Stimulated activated naive CD8-positive, alpha-beta T cell treated with anti-CD3 and anti-CD28 coated beads, Interleukin-15, Interleukin-2, amounts not matched to agents 100 ng/mL and 50 ng/mL, for 24 hours (primary cell): ENCODE results near the gene PADI3.

Source experiments
- H3K27ac Mint-ChIP-seq: one replicate; pipeline ENCODE4 v1.8.0; 2021; ENCODE audit warnings: mild to moderate bottlenecking, mixed read lengths
- H3K27me3 Mint-ChIP-seq: one replicate; pipeline ENCODE4 v1.8.0; 2021; ENCODE audit warnings: mixed read lengths
- H3K36me3 Mint-ChIP-seq: one replicate; pipeline ENCODE4 v1.8.0; 2021; ENCODE audit warnings: low read depth, mixed read lengths
- H3K4me1 Mint-ChIP-seq: one replicate; pipeline ENCODE4 v1.8.0; 2021; ENCODE audit warnings: low read depth, mixed read lengths
- H3K4me3 Mint-ChIP-seq: one replicate; pipeline ENCODE4 v1.8.0; 2021; ENCODE audit warnings: mild to moderate bottlenecking, mixed read lengths
- H3K9me3 Mint-ChIP-seq: one replicate; pipeline ENCODE4 v1.8.0; 2021; ENCODE audit warnings: mixed read lengths

PADI3 gene

DNA sequence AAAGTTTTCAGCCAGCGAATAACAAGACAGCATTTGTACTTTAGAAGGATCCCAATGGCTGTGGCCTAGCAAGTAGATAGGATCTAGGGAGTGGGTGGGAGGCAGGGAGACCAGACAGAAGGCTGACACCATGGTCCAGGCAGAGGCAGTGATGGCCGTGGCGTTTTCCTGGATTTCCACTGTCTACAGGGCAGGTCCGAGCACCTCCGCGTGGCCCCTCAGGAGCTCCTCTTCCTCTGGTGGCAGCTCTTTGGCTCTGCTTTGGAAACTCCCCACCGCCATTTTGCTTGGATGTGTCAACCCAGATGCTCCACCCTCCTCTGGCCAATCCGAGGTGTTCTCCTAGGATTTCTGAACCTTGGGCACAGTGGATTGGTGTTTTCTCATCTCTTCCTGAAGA, 84.2 kb downstream of the PADI3 start:
- Mint-ChIP-seq H3K4me1 (no peaks in the 10 kb centered on the region), H3K9me3 (no peaks in the 10 kb centered on the region), H3K4me3 (no peak overlapping the region), H3K27ac (no peak overlapping the region), H3K36me3 (no peaks in the 10 kb centered on the region), H3K27me3 (peaks cover 26% of the 10 kb centered on the region)
